Heart left ventricle (tissue), 16 donors: ENCODE results near the gene JAK3. TPM values are rescaled to one million over a fixed set of nuclear protein-coding genes. Genes with fewer than 3 reads are reported as not detected.

Experiments
- ATAC-seq, 4 donors: fragments of 200-7000 bp; cut with Tn5 transposase; one replicate each; pipeline ENCODE4 v1.9.1; 2020 to 2022; ENCODE audit warnings: moderate library complexity in 4 of 4, mild to moderate bottlenecking in 3 of 4, moderate number of reproducible peaks in 1 of 4
- DNase-seq, 5 donors: peaks; one replicate each; pipeline ENCODE4 v3.0.0-alpha.2; 2020
- H3K27ac ChIP-seq, 12 donors: fragments of 200-600 bp; sonication (generic) in 4 of 12; one replicate each; pipeline versions ENCODE4 v1.5.0 to v1.8.0; 2016 to 2022; ENCODE audit warnings: mild to moderate bottlenecking in 2 of 12
- H3K27me3 ChIP-seq, 9 donors: fragments of 200-600 bp; sonication (generic) in 2 of 9; one replicate each; pipeline versions ENCODE4 v1.5.1 to v1.8.0; 2016 to 2022; ENCODE audit warnings: mild to moderate bottlenecking in 3 of 9
- H3K36me3 ChIP-seq, 9 donors: fragments of 200-600 bp; sonication (generic) in 2 of 9; one replicate each; pipeline versions ENCODE4 v1.5.0 to v1.8.0; 2018 to 2022; ENCODE audit warnings: mild to moderate bottlenecking in 2 of 9
- H3K4me1 ChIP-seq, 12 donors: fragments of 200-600 bp; sonication (generic) in 4 of 12; one replicate each; pipeline versions ENCODE4 v1.5.0 to v1.8.0; 2016 to 2022; ENCODE audit warnings: mild to moderate bottlenecking in 3 of 12
- H3K4me3 ChIP-seq, 12 donors: fragments of 200-600 bp; sonication (generic) in 4 of 12; one replicate each; pipeline versions ENCODE4 v1.5.0 to v1.8.0; 2017 to 2022; ENCODE audit warnings: mild to moderate bottlenecking in 9 of 12, moderate library complexity in 4 of 12
- H3K9me3 ChIP-seq, 12 donors: fragments of 200-600 bp; sonication (generic) in 4 of 12; one replicate each; pipeline versions ENCODE4 v1.5.0 to v1.8.0; 2016 to 2022; ENCODE audit warnings: mild to moderate bottlenecking in 1 of 12
- POLR2A ChIP-seq, 2 donors: fragments of 450-650 bp; IDR thresholded peaks; one replicate each; pipeline ENCODE4 v1.6.1; 2017; ENCODE audit warnings: antibody characterized with exemption in 2 of 2, mild to moderate bottlenecking in 2 of 2, moderate library complexity in 2 of 2
- WGBS, 4 donors: extraction: QIAGEN DNeasy Blood & Tissue Kit in 2 of 4; methylation state at CpG; one replicate each; pipeline versions ENCODE4 v1.1.5 to v1.1.7; 2013 to 2018; 5-methylcytosine and 5-hydroxymethylcytosine counted together
- intact Hi-C, 10 donors: fragments of 100-400 bp; cut with DNase I; formaldehyde crosslinking; loops; one replicate each; pipeline versions ENCODE4 v1.11.1 to v1.14.2; 2022
- polyA plus RNA-seq, 2 donors: library from polyadenylated mRNA; stranded (reverse); fragments of 200-250 nt; gene quantifications; one replicate each; pipeline ENCODE4 v1.2.3, GENCODE V29; 2013
- total RNA-seq, 9 donors: library from RNA; depleted of rRNA in 2 of 9; stranded (reverse); fragments of >200 nt in 2 of 9; fragmentation: NEBNext Ultra II Directional in 3 of 9; extraction: Animal tissue kit (Norgen Biotek cat#: 25700) in 3 of 9; gene quantifications; one replicate each; pipeline versions ENCODE4 v1.1.0 to v1.2.4, GENCODE V29; 2016 to 2023
- TF ChIP-seq, protein P1 (sequence below), 12 donors: fragments of 200-600 bp; sonication (generic) in 4 of 12; IDR thresholded peaks; one replicate each; pipeline versions ENCODE4 v1.5.0 to v1.8.0; 2018 to 2022; ENCODE audit warnings: antibody characterized with exemption in 12 of 12, mild to moderate bottlenecking in 5 of 12
- donor health status: ischemic (EF 13 %, LVEDD 7.1; RV severe dilation, severe dysfunction).
- donor health status: healthy with polysubstance abuse.
- donor health status: DM: no; HTN: yes; CAD: no.
- donor health status: DM: no; HTN: no; CAD: no.
- donor health status: ischemic (EF 25% LVEDD 6.9; RV normal size, moderate dysfunction).
- donor health status: ischemic (EF 25% LVEDD 5.7; RV mildly dilated, moderate dysfunction).
- donor health status: healthy.
- donor health status: DM: yes; HTN: yes; CAD: no.
- donor health status: ischemic (EF 35%, LVEDD 5.7; RV mildly dilated, moderate dysfunction).
- donor health status: nonischemic (EF 11% LVEDD 7.7; RV severe dilation, severe dysfunction).
- donor health status: DM: yes; HTN: yes; CAD: no.
- donor health status: PGD.
- donor health status: ischemic (EF 29% LVEDD 5.4; RV normal size, mild dysfunction).
- donor health status: nonischemic (EF 23%, LVEDD 6.1; RV moderate dilation, normal function).

The JAK3 gene
- total and polyA plus RNA-seq, 11 donors: 0.77 to 29.2 (median 1.8) TPM

DNA sequence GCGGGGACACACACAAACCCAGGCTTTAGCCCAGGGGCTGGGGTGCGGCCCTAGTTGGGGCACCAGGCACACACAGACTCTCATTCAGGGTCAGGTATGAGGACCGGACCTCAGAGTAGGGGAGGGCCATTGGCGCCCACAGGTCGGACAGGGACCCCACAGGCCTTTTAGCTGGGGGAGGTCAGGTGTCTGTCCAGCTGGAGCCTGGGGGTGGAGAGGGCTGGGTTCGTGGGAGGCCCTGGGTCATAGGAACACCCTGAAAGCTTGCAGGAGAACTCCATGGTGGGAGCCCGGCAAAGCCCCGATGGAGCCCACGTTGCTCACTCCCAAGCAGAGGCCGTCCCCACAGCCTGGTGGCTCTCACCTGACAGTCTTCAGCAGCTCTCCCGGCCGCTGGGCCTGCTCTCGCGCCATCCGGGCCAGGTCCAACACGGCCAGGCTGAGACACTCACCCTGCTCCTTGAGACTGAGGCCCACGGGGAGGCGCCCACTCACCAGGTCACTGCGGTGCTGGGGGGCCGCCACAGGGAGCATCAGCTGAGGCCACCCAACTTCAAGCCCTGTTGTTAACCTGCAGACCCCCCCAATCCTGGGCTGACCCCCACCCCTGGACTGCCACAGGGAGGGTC lies 5.0 kb downstream of the JAK3 start:
- TF ChIP-seq, protein P1, sequence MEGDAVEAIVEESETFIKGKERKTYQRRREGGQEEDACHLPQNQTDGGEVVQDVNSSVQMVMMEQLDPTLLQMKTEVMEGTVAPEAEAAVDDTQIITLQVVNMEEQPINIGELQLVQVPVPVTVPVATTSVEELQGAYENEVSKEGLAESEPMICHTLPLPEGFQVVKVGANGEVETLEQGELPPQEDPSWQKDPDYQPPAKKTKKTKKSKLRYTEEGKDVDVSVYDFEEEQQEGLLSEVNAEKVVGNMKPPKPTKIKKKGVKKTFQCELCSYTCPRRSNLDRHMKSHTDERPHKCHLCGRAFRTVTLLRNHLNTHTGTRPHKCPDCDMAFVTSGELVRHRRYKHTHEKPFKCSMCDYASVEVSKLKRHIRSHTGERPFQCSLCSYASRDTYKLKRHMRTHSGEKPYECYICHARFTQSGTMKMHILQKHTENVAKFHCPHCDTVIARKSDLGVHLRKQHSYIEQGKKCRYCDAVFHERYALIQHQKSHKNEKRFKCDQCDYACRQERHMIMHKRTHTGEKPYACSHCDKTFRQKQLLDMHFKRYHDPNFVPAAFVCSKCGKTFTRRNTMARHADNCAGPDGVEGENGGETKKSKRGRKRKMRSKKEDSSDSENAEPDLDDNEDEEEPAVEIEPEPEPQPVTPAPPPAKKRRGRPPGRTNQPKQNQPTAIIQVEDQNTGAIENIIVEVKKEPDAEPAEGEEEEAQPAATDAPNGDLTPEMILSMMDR (IDR thresholded peaks at IDR 0.05): no peak
- no peak for TF ChIP-seq POLR2A (IDR thresholded peaks at IDR 0.05)
- intact Hi-C loops: no loop called here
- H3K27ac ChIP-seq: peak overlapping the region in 3 of 12 donors; percentile 24 to 36 (median 34)
- peak overlapping the region in 9 of 12 donors; percentile 25 to 52 (median 28) for H3K4me3 ChIP-seq
- H3K27me3 ChIP-seq: peaks cover 0 to 48% (median 9%) of the 10 kb centered on the region in 9 donors
- 63 to 80% (median 70%) methylated on average over 12 to 20 of the region's 20 CpGs for WGBS, 4 donors
- DNase-seq (no peak), ATAC-seq (no peak)
- H3K36me3 ChIP-seq: peaks cover 0 to 63% (median 0%) of the 10 kb centered on the region in 9 donors
- no peaks in the 10 kb centered on the region for H3K9me3 ChIP-seq
- peaks cover 0 to 51% (median 4%) of the 10 kb centered on the region in 12 donors for H3K4me1 ChIP-seq

DNA sequence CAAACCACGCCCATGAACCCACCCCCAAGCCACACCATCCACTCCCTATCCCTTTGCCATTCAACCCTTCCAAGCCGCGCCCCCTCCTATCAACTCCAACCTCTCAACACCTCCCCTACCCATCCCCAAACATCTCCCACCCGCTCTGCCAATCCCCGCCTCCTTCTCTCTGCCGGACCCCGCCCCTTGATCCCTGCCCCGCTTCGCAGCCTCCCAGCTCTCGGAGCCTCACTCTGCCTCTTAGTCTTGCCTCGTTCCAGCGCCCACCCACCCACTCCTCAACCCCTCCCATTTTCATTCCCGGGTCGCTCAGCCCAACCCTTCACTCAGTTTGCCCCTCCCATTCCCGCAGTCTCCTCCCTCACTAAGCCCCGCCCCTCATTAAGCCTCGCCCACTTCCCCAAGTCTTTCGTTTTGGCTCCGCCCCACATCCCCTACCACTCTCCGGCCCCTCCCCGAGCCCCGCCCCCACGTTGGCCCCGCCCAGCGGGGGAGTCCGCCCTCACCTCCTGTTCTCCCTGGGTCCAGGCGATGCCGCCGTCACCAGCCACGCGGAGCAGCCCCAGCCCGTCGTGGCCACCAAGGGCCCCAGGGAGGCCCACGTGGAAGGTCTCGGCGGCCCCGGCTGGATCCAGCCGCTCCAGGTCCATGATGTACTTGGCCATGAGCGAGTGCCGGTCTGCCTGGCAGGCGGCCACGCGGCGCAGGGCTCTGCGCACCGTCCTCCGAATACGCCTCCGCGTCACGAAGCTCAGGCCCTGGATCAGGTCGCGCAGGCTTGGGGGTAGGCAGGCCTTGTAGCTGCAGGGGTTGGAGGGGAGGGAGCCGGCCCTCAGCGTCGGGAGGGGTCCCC lies 5.7 kb downstream of the JAK3 start:
- peaks cover 0 to 45% (median 9%) of the 10 kb centered on the region in 9 donors for H3K27me3 ChIP-seq
- peak overlapping the region in 9 of 12 donors; percentile 25 to 52 (median 30) for H3K4me3 ChIP-seq
- no peak for TF ChIP-seq POLR2A (IDR thresholded peaks at IDR 0.05)
- TF ChIP-seq, protein P1 (IDR thresholded peaks at IDR 0.05): no peak
- peak overlapping the region in 3 of 12 donors; percentile 24 to 36 (median 34) for H3K27ac ChIP-seq
- DNase-seq (peak; percentile 70 to 87 (median 76)), ATAC-seq (peak; percentile 73 to 84 (median 82))
- H3K36me3 ChIP-seq: peaks cover 0 to 69% (median 0%) of the 10 kb centered on the region in 9 donors
- H3K4me1 ChIP-seq: peaks cover 0 to 46% (median 2%) of the 10 kb centered on the region in 12 donors
- WGBS, 4 donors: 18 to 28% (median 23%) methylated on average over 29 to 56 of the region's 56 CpGs
- intact Hi-C loops: no loop called here
- H3K9me3 ChIP-seq: no peaks in the 10 kb centered on the region

DNA sequence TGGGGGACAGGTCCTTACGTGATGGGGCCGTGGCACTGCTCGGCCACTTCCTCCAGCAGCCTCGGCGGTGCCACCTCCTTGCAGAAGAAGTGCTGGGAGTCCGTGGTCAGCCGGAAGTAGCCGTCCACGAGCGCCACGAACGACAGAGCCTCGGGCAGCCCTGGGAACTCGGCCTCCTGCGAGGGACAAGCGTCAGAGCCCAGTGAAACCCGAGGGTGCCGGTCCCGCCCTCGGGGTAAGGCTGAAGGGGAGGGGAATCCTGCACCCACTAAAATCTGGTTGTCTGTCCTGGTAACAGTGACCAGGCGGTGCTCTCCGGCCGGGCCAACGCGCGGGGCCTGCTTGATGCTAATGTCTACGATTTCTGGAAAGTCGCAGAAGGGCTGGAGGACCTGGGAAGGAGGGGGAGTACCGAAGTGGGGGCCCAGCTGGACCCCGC lies 6.4 kb downstream of the JAK3 start:
- Histone ChIP-seq H3K27ac (no peak overlapping the region), H3K4me3 (peak overlapping the region in 8 of 12 donors; percentile 14 to 52 (median 33)), H3K4me1 (peaks cover 0 to 40% (median 2%) of the 10 kb centered on the region in 12 donors), H3K36me3 (peaks cover 0 to 76% (median 0%) of the 10 kb centered on the region in 9 donors), H3K27me3 (peaks cover 0 to 38% (median 9%) of the 10 kb centered on the region in 9 donors), H3K9me3 (no peaks in the 10 kb centered on the region)
- intact Hi-C loops: no loop called here
- DNase-seq (no peak), ATAC-seq (peak in 2 of 4 donors; percentile 12 to 20)
- 31 to 42% (median 38%) methylated on average over 23 to 30 of the region's 30 CpGs for WGBS, 4 donors
- no peak for TF ChIP-seq POLR2A (IDR thresholded peaks at IDR 0.05)

DNA sequence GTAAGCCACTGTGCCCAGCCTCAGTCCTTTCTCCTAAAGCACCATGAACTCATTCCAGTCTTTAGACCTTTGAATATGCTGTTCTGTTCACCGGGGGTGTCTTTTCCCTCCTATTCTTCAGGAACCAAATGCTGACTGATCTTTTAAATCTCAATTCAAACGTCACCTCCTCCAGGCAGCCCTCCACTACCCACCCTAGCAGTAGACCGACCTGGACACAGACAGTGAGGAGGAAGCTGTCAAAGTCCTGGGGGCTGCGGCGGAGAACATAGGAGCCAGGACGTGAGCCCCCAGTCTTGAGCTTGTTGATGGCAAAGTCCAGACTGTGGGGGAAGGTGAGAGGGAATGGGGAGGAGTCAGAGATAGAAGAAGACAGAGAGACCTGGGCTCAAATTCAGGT lies 7.8 kb downstream of the JAK3 start:
- 80 to 88% (median 87%) methylated on average over 6 of the region's 6 CpGs for WGBS, 4 donors
- H3K27me3 ChIP-seq: peaks cover 0 to 31% (median 9%) of the 10 kb centered on the region in 9 donors
- TF ChIP-seq POLR2A (IDR thresholded peaks at IDR 0.05): no peak
- no peaks in the 10 kb centered on the region for H3K9me3 ChIP-seq
- peaks cover 0 to 27% (median 2%) of the 10 kb centered on the region in 12 donors for H3K4me1 ChIP-seq
- ATAC-seq (no peak), DNase-seq (no peak)
- intact Hi-C loops: no loop called here
- no peak overlapping the region for H3K27ac ChIP-seq
- no peak overlapping the region for H3K4me3 ChIP-seq
- peaks cover 0 to 86% (median 0%) of the 10 kb centered on the region in 9 donors for H3K36me3 ChIP-seq

DNA sequence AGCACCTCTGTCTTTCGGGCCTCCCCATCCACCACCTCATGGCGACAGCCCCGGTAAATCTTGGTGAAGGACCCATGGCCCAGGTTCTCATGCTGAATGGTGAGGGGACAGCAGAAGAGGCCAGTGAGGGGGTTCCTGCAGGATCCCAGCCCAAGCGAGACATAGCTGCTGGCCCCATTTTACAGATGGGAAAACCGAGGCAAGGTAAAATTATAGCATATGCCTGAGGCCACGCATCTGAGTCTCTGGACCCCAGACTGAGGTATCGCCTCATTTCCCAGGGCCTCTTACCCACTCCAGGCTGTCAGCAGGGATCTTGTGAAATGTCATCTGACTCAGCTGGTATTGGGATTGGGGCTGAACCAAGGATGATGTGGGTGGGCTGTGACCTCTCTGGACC lies 9.8 kb downstream of the JAK3 start:
- Histone ChIP-seq H3K27me3 (peaks cover 0 to 37% (median 9%) of the 10 kb centered on the region in 9 donors), H3K4me1 (peaks cover 0 to 17% (median 2%) of the 10 kb centered on the region in 12 donors), H3K9me3 (no peaks in the 10 kb centered on the region), H3K36me3 (peaks cover 0 to 90% (median 0%) of the 10 kb centered on the region in 9 donors), H3K27ac (no peak overlapping the region), H3K4me3 (no peak overlapping the region)
- TF ChIP-seq, protein P1 (IDR thresholded peaks at IDR 0.05): no peak
- TF ChIP-seq POLR2A (IDR thresholded peaks at IDR 0.05): no peak
- DNase-seq (no peak), ATAC-seq (no peak)
- WGBS, 4 donors: 82 to 94% (median 90%) methylated on average over 7 of the region's 7 CpGs
- intact Hi-C loops: no loop called here
